ACC112 (cell line): ENCODE data around the gene MYL6B.
"Not testable (repeated sequence)": the region's sequence is repeated elsewhere in the genome, so short reads cannot be mapped to it uniquely, and the experiment has no call there.

ENCODE experiments used
- H2AFZ ChIP-seq: fragments of 200-600 bp; sonication (generic); one replicate; pipeline ENCODE4 v1.6.0; 2017; ENCODE audit warnings: antibody characterized with exemption, low read length; ENCODE audit not compliant: unreplicated experiment
- H3K27ac ChIP-seq: fragments of 200-600 bp; sonication (generic); 2 replicates; pipeline ENCODE4 v1.5.1; 2014; ENCODE audit warnings: low read depth, mild to moderate bottlenecking, antibody characterized with exemption, low read length, moderate library complexity
- H3K27me3 ChIP-seq: fragments of 200-600 bp; sonication (generic); 2 replicates; pipeline ENCODE4 v1.6.1; 2014; ENCODE audit warnings: mild to moderate bottlenecking, antibody characterized with exemption, low read length, moderate library complexity, mixed read lengths; ENCODE audit not compliant: insufficient read depth
- H3K36me3 ChIP-seq: fragments of 200-600 bp; sonication (generic); 2 replicates; pipeline ENCODE4 v1.6.1; 2016; ENCODE audit warnings: mild to moderate bottlenecking, antibody characterized with exemption, low read length, moderate library complexity, mixed read lengths; ENCODE audit not compliant: insufficient read depth
- H3K4me1 ChIP-seq: fragments of 200-600 bp; sonication (generic); one replicate; pipeline ENCODE4 v1.6.1; 2016; ENCODE audit warnings: low read length, mixed read lengths; ENCODE audit not compliant: insufficient read depth, unreplicated experiment, control insufficient read depth
- H3K4me3 ChIP-seq: fragments of 200-600 bp; sonication (generic); 2 replicates; pipeline ENCODE4 v1.5.1; 2014; ENCODE audit warnings: mild to moderate bottlenecking, low read depth, low read length
- H3K79me2 ChIP-seq: fragments of 200-600 bp; sonication (generic); one replicate; pipeline ENCODE4 v1.6.0; 2016; ENCODE audit warnings: low read length; ENCODE audit not compliant: control insufficient read depth, unreplicated experiment, insufficient read depth

The MYL6B gene

GRCh38 chr12:56178347-56178746 lies 26.0 kb downstream of the MYL6B start:
- Histone ChIP-seq H3K36me3 (peaks cover 38% of the 10 kb centered on the region), H3K4me1 (no peaks in the 10 kb centered on the region), H3K27me3 (no peaks in the 10 kb centered on the region), H3K4me3 (no peak overlapping the region), H3K27ac (no peak overlapping the region), H2AFZ (no peak overlapping the region), H3K79me2 (no peaks in the 10 kb centered on the region)

GRCh38 chr12:56186957-56187356 lies 34.6 kb downstream of the MYL6B start:
- Histone ChIP-seq H3K79me2 (peaks cover 27% of the 10 kb centered on the region), H3K36me3 (peaks cover 14% of the 10 kb centered on the region), H3K27ac (no peak overlapping the region), H3K4me3 (peak overlapping the region; percentile 92; the same call in 1 of the 2 replicates), H3K4me1 (peaks cover 16% of the 10 kb centered on the region), H3K27me3 (no peaks in the 10 kb centered on the region), H2AFZ (no peak overlapping the region)

GRCh38 chr12:56188131-56188777 lies 35.9 kb downstream of the MYL6B start:
- no peak overlapping the region for H2AFZ ChIP-seq
- peak overlapping the region; percentile 92 for H3K4me3 ChIP-seq
- H3K79me2 ChIP-seq, result peaks cover 27% of the 10 kb centered on the region
- no peak overlapping the region for H3K27ac ChIP-seq
- H3K27me3 ChIP-seq, result no peaks in the 10 kb centered on the region
- H3K4me1 ChIP-seq, result peaks cover 18% of the 10 kb centered on the region
- peaks cover 14% of the 10 kb centered on the region for H3K36me3 ChIP-seq

GRCh38 chr12:56188778-56189098 lies 36.4 kb downstream of the MYL6B start:
- Histone ChIP-seq H3K36me3 (peaks cover 12% of the 10 kb centered on the region), H3K4me3 (peak overlapping the region; percentile 92), H3K27ac (no peak overlapping the region), H3K4me1 (peaks cover 19% of the 10 kb centered on the region), H3K27me3 (no peaks in the 10 kb centered on the region), H3K79me2 (peaks cover 27% of the 10 kb centered on the region), H2AFZ (peak overlapping the region; percentile 29)

- Histone ChIP-seq H3K4me3 (peak within 1 kb of the TSS; percentile 100), H3K27me3 (no peaks in the 10 kb centered on the region), H3K36me3 (peaks cover 7% of the 10 kb centered on the region), H3K27ac (peak within 1 kb of the TSS; percentile 72), H3K4me1 (peaks cover 19% of the 10 kb centered on the region), H2AFZ (peak within 1 kb of the TSS; percentile 100), H3K79me2 (peaks cover 27% of the 10 kb centered on the region)
These were observed 36.9 kb downstream of the MYL6B start, which contains the start of gene SMARCC2 for GRCh38 chr12:56189099-56189917. Gene SMARCC2 (minus strand): TSS chr12:56189483. CDS start chr12:56189461, 22 bp downstream.

- H3K4me3 ChIP-seq, result peak overlapping the region; percentile 100
- H3K4me1 ChIP-seq, result peaks cover 19% of the 10 kb centered on the region
- H2AFZ ChIP-seq, result peak overlapping the region; percentile 100
- peaks cover 27% of the 10 kb centered on the region for H3K79me2 ChIP-seq
- peak overlapping the region; percentile 72 for H3K27ac ChIP-seq
- H3K36me3 ChIP-seq, result no peaks in the 10 kb centered on the region
- H3K27me3 ChIP-seq, result no peaks in the 10 kb centered on the region
These were observed 37.7 kb downstream of the MYL6B start for GRCh38 chr12:56189918-56190694.

- Histone ChIP-seq H3K4me3 (peak overlapping the region; percentile 100), H3K4me1 (peaks cover 19% of the 10 kb centered on the region), H3K36me3 (no peaks in the 10 kb centered on the region), H3K79me2 (peaks cover 27% of the 10 kb centered on the region), H3K27me3 (no peaks in the 10 kb centered on the region), H2AFZ (peak overlapping the region; percentile 23), H3K27ac (no peak overlapping the region)
These were observed 38.3 kb downstream of the MYL6B start for GRCh38 chr12:56190695-56191155.

GRCh38 chr12:56192582-56192981 lies 40.2 kb downstream of the MYL6B start:
- Histone ChIP-seq H3K36me3 (no peaks in the 10 kb centered on the region), H3K27me3 (no peaks in the 10 kb centered on the region), H2AFZ (no peak overlapping the region), H3K4me3 (no peak overlapping the region), H3K27ac (no peak overlapping the region), H3K79me2 (peaks cover 16% of the 10 kb centered on the region), H3K4me1 (peaks cover 17% of the 10 kb centered on the region)

- H2AFZ ChIP-seq, result peak overlapping the region; percentile 100
- H3K4me3 ChIP-seq, result no peak overlapping the region
- H3K79me2 ChIP-seq, result peaks cover 10% of the 10 kb centered on the region
- H3K27ac ChIP-seq, result no peak overlapping the region
- peaks cover 12% of the 10 kb centered on the region for H3K4me1 ChIP-seq
- no peaks in the 10 kb centered on the region for H3K36me3 ChIP-seq
- no peaks in the 10 kb centered on the region for H3K27me3 ChIP-seq
These were observed 40.7 kb downstream of the MYL6B start for GRCh38 chr12:56193025-56193578.

- not testable (repeated sequence) for H3K4me1 ChIP-seq, H3K4me3 ChIP-seq, H3K79me2 ChIP-seq, H3K27me3 ChIP-seq, H3K36me3 ChIP-seq
- H2AFZ ChIP-seq, result peak overlapping the region; percentile 62
- H3K27ac ChIP-seq, result peak overlapping the region; percentile 66
These were observed 44.6 kb downstream of the MYL6B start for GRCh38 chr12:56196818-56197550.
